ENCODE results near the gene HSD17B3.
"Not testable (repeated sequence)": the region's sequence is repeated elsewhere in the genome, so short reads cannot be mapped to it uniquely, and the experiment has no call there.

HSD17B3 gene

DNA sequence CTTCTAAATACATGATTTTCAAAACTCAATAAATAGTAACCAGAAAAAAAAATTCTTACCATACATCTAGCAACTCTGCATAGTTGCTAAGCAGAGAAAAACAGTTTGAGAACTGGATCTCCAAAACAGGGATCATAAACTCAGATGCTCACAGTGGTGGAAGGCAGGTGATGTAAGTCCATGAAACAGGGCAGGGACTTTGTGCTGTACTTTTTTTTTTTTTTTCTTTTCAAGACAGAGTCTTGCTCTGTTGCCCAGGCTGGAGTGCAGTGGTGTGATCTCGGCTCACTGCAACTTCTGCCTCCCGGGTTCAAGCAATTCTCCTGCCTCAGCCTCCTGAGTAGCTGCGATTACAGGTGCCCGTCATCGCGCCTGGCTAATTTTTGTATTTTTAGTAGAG, 5.0 kb upstream of the HSD17B3 start:
- DNase-seq (ENCODE audit: low spot score) = not testable (repeated sequence)

DNA sequence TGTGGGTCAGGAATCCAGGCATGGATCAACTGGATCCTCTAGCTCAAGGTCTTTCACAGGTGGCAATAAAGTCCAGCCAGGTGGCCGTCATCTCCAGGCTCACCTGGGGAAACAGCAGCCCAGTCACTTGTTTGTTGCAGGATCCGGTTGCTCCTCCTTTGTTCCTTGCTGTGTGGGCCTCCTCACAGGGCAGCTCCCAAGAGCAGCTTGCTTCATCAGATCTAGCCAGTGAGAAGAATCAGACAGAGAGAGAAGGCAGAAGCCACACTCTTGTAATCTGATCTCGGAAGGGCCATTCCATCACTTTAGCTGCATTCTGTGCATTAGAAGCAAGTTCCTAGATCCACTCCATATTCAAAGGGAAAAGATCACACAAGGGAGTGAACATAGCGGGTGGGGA, 3.2 kb upstream of the HSD17B3 start:
- no peak for DNase-seq (ENCODE audit: low spot score)

GRCh38 chr9:96304230-96304629, 2.3 kb upstream of the HSD17B3 start:
- no peak for DNase-seq (ENCODE audit: low spot score)

DNA sequence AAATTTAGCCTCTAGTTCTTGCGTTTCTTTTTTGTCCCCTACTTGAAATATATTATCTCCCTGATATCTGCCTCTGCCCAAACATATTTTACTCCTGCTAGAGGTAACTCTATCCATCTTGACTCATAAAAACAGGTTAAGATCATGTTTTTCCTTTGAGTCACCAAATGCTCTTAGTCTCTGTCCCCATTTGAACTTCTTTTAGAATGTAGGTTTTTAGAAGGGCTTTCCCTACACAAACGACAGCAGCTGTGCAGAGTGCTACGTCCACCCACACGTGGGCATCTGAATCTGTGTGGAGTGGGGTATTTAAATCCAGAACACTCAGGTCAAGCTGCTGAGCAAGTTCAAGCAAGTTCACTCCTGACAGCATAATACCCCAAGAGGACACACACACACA, 2.2 kb downstream of the HSD17B3 start:
- no peak for DNase-seq (ENCODE audit: low spot score)

DNA sequence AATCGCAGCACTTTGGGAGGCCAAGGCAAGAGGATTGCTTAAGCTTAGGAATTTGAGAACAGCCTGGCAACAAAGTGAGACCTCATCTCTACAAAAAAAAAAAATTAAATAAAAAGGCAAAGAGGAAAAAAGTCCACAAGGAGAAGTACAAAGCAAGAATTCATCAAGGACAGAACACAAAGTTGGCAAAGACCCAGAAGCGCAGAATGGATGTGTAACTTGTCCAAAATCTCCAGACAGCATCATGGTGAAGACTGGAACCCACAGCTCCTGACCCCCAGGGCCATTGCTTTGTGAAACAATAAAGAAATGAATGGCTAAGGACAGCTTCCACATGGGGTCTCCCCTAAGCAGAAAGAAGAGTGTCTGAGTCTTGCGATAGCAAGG, 7.8 kb downstream of the HSD17B3 start:
- DNase-seq (ENCODE audit: low spot score) = no peak

GRCh38 chr9:96293498-96294158, 8.3 kb downstream of the HSD17B3 start:
- DNase-seq (ENCODE audit: low spot score) = no peak

DNA sequence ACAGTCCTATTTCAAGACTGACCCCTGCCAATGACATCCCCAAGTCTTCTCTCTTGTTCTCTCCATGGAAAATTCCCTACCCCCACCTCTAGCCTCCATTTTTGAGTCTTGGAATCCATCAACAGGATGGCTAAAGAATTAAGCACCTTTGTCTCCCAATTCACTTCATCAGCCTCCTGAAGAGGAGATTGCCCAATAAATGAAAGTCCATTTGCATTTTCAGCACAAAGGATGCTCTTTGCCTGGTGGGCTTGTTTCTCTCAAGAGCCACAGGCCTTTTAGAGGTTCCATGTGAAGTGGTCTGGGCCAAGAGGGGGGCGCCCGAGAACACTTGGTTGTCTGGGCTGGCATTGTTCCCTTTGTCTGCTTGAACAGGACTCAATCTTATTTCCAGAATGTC, 12.6 kb downstream of the HSD17B3 start:
- DNase-seq (ENCODE audit: low spot score) = no peak

GRCh38 chr9:96281641-96282040, 20.3 kb downstream of the HSD17B3 start:
- no peak for DNase-seq (ENCODE audit: low spot score)

GRCh38 chr9:96279932-96280331, 22.0 kb downstream of the HSD17B3 start:
- DNase-seq (ENCODE audit: low spot score) = no peak

GRCh38 chr9:96274939-96275338, 27.0 kb downstream of the HSD17B3 start:
- DNase-seq (ENCODE audit: low spot score) = no peak

DNA sequence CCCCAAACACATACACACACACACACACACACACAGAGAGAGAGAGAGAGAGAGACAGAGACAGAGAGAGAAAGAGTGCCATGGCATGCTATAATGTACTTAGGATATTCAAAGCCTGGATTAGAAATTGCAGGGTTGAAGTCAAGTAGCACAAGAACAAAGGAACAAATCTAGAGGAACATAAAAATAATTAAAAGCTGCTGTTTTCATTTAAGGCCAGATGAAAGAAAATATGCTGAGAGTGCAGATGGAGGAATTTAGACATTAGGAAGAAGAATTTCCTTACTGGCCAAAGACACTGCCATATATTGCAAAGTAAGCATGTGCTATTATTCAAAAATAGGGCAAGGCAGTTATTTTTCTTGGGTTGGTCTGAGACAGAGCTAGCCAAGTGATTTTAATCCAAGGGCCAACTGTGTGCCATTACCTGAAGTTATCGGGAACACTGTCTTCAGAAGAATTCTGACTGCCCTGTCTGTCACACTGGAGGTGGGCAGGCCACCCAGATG, 31.7 kb downstream of the HSD17B3 start:
- DNase-seq (ENCODE audit: low spot score) = no peak

DNA sequence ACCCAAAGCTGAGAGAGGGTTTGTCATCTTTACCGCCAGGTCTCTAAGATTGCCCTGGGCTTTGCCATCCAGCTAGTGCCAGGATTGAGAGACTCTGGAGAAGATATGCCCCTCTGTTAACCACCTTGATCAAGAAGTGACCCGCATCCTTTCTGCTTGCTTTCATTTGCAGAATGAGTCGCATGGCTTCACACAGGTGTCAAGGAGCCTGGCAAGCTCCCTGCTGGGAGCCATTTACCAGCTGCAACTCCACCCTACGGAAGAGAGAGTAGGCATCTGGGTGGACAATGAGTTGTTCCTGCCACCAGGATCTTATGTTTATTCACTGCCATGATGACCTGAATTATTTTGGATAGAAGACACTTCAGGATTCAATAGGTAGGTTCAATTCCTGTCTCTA, 43.0 kb downstream of the HSD17B3 start:
- no peak for DNase-seq (ENCODE audit: low spot score)

GRCh38 chr9:96256800-96257199, 45.2 kb downstream of the HSD17B3 start:
- DNase-seq (ENCODE audit: low spot score) = no peak

DNA sequence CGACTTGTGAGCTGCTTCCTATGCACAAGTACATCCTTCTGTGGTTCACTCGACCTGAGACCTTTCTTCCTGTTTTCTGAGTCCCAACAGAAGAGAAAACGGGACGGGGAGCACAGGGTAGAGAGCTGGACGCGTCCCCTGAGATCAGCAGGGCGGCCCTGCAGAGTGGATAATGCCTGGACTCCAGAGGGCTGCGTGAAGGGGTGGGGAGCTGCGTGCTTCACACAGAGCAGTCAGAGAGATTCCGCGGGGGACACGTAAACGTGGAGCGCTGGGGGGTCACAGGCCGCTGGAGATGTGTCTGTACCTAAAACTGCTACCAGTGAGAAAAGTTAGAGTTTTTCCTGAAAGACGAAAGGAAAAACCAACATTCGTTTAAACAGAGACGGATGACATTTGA, 46.3 kb downstream of the HSD17B3 start:
- no peak for DNase-seq (ENCODE audit: low spot score)

DNA sequence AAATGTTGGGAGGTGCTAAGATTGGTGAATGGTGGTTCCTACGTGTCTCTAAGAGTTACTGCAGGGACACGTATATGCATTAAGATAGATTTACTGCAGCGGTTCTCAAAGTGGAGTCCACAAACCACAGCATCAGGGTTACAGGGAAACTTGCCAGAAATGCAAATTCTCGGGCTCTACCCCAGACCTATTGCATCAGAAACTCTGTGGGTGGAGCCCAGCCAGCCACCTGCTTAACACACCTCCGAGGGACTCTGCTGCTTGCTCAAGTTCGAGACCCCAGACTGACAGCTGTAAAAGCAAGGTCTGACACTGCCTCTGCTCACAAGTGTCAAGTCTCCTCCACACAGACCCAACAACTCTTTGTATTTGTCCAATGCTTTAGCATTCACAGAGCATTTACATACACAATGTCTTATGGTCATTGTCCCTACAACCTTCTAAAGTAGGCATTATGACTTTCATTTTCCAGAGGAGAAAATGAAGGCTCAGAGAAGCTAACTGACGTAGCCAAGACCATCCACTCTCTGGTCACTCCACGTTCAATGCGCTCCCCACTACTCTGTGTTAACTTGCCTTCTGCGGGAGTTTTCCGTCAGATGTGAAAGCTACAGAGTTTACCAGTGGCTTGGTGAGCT, 48.8 kb downstream of the HSD17B3 start:
- no peak for DNase-seq (ENCODE audit: low spot score)

DNA sequence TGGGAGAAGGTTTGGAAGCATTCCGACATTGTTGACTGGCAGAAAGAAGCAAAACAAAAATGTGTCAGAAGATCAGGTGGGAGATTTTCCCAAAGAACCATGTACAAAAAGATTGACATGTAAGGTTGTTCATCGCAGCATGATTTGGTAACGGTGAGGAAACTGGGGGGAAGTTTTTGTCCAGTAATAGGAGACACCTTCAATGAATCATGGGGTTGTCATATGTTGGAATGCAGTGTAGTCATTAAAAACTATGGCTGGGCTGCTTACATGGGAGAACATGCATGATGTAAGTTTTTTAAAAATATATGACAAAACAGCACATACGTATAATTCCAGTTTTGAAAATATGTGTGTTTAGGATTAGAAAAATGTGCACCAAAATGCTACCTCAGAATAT, 50.5 kb downstream of the HSD17B3 start:
- no peak for DNase-seq (ENCODE audit: low spot score)

DNA sequence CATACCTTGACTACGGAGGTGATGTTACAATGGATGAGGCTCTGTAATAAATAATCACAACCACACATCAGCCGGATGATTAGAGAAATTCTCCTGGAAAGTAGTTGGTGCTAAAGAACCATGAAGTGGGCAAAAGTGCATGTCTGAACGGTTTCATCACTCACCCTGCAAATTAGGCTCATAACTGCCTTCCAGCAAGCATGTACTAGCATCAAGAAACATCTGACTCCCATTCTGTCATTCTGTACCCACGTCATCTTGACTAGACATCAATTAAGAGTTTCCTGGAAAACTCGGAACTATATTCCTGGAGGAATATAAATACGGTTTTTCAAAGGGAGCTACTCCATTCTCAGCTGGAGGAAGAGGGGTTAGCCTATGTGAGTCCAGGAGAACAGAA, 52.2 kb downstream of the HSD17B3 start:
- no peak for DNase-seq (ENCODE audit: low spot score)

DNA sequence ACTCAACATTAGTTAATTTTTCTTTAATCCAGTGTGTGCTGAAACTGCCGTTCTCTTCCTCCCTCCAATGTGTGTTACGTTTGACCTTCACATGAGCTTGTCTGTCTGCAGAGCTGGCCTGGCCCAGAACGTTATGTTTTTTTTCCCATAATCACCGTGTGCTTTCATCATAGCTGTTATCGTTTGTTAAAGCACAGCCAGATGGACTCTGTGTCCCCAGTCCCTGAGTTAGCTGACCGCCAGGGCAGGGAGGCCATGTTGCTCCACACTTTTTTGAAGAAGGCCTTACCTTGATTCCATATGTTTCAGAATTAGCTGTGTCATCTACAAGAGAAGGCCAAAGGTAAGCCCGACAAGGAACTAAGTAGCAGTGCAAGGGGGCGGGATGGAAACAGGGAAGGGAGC, 55.7 kb downstream of the HSD17B3 start:
- no peak for DNase-seq (ENCODE audit: low spot score)

GRCh38 chr9:96245399-96245798, 56.6 kb downstream of the HSD17B3 start:
- DNase-seq (ENCODE audit: low spot score) = no peak

GRCh38 chr9:96243778-96244177, 58.2 kb downstream of the HSD17B3 start:
- no peak for DNase-seq (ENCODE audit: low spot score)

DNA sequence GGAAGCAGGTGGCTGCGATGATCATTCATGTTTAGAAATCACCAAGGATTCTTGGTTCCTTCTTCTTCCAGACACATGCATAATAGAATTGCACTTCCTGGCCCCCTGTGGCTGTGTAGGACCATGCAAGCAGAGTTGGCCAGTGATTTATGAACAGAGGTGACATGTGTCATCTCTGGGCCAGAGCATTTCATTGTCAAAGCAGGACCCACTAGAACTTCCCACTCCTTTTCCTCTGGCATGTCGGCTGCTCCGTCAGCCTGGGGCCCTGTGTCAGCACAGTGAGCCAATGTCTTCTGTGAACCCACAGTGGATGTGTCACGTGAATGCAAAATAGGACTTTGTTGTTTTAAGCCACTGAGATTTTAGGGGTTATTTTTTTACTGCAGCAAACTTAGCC, 59.2 kb downstream of the HSD17B3 start:
- DNase-seq (ENCODE audit: low spot score) = no peak

DNA sequence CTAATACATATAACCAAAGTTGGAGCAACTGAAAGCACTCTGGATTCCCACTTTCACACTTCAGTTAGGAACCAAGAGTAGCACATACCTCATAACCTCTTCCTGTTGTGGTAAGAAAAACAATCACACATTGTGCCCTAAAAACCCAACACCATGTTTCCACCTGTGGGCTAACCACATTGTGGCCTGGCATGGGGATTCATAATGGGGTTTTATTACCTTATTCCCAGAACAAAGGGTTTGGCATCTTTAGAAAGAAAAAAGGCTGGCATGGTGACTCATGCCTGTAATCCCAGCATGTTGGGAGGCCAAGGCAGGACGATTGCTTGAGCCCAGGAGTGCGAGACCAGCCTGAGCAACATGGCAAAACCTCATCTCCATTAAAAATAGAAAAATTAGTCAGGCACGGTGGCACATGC, 60.6 kb downstream of the HSD17B3 start:
- no peak for DNase-seq (ENCODE audit: low spot score)

DNA sequence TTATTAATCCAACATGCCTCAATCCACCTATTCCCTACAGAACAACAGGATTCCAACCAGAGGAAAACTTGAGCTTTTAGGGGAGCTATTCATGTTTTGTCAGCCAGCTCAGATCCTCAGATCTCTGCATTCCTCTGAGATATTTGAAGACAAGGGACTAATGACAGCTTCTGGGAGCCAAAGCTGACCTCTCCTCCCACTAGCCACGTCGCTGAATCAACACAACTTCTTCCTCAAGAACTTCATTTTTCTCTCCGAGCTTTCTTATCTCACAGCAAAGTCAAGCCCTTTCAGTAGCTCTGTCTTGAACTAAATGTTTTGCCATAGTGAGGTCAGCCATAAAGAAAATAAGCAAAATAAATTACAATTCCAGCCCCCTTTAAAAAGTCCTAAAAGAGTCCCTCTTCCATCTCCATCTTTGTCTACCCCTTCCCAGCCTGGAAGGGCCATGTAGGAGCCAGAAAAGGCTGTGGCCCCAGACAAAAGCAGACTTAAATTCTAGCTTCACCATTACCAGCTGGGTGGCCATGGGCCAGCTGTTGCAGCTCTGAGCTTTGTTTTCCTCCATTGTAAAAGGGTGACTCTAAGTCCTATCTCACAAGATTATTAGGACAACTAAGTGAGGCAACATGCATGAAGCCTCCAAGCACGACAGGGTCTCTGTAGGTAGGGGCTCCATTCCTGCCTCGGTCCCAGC, 65.0 kb downstream of the HSD17B3 start:
- DNase-seq (ENCODE audit: low spot score) = no peak
